GM19468 (cell line): ENCODE results near the gene CAPN11.

ENCODE experiments used
- ATAC-seq: cut with Tn5 transposase; IDR thresholded peaks from one replicate; pipeline ENCODE4 v1.9.1; 2021; ENCODE audit warnings: mild to moderate bottlenecking, moderate library complexity, moderate number of reproducible peaks; ENCODE audit not compliant: unreplicated experiment; ENCODE audit errors: extremely low read depth

The CAPN11 gene

DNA sequence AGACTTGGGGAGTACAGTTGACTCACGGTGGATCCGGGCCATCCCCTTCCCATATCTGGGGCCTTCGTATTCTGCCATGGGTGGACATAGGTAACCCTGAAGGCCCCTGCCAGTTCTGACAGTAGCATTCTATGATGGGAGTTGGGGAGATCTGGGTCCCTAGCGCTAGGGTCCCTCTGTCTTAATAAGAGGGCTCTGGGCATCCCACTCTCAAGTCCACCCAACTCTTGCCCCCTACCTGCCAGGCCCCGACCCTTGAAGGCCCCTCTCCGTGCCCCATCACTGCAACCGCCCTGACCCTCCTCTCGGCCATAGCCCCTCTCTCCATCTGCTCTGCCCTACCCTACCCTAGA, 6.5 kb upstream of the CAPN11 start:
- no peak for ATAC-seq

DNA sequence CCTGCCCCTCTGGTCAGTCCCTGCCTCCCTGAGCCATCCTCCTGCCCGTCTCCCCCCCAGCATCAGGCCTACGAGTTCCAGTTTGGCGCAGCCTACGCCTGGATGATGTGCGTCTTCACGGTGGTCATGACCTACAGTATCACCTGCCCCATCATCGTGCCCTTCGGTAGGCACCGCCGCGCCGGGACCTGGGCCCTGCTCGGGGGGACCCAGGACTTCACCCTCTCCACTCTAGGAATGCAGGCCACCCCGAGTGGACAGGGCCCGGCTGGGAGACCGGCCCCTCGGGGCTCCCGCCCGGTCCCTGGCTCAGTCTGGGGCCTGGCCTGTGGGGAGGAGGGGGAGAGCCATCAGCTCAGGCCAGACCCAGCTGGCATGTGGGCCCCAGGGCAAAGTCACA, 6.1 kb upstream of the CAPN11 start:
- ATAC-seq, result no peak

DNA sequence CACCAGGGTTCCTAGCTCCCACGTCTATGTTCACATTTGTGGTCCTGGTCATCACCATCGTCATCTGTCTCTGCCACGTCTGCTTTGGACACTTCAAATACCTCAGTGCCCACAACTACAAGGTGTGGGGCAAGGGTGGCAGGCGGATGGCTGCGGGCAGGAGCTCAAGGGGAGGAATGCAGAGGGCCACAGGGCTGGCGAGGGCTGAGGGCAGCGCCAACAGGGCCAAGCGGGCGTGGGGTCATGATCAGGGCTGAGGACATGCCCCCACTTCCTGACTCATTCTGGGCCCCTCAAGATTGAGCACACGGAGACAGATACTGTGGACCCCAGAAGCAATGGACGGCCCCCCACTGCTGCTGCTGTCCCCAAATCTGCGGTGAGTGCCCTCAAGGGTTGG, 4.6 kb upstream of the CAPN11 start:
- no peak for ATAC-seq

DNA sequence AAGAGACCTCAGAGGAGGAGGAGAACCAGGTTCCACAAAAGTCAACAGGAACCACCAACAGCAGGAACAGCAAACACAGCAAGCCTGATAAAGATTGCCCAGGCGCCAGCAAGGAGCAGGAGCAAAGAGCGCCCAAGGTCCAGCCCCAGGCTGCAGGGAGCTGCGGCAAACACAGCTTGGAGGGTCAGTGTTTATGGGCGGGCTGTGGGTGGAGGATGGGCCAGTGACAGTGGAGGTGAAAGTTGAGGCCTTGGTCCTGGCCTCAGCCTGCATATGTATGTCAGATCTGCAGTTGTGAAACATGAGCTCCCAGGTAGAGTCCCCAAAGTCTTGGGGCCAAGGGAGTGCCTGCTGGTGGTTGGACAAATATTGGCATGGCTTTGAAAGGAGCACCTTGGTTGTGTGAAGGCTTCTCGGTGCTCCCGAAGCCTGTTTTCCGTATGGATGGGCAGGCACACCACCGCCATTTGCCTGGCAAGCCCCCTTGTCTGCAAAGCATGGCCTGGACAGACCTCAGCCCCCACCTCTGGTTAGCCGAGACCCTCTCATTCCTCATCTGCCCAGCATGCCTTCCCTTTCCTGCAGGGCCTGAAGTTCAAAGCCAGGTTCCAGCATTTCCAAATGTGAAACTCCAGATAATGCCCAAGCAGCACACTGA, 2.0 kb upstream of the CAPN11 start:
- no peak for ATAC-seq

- no peak for ATAC-seq
Observed at GRCh38 chr6:44157152-44157521, 1.5 kb upstream of the CAPN11 start.

GRCh38 chr6:44161997-44162338, 3.3 kb downstream of the CAPN11 start:
- no peak for ATAC-seq

GRCh38 chr6:44162876-44163625, 4.4 kb downstream of the CAPN11 start:
- ATAC-seq, result no peak

DNA sequence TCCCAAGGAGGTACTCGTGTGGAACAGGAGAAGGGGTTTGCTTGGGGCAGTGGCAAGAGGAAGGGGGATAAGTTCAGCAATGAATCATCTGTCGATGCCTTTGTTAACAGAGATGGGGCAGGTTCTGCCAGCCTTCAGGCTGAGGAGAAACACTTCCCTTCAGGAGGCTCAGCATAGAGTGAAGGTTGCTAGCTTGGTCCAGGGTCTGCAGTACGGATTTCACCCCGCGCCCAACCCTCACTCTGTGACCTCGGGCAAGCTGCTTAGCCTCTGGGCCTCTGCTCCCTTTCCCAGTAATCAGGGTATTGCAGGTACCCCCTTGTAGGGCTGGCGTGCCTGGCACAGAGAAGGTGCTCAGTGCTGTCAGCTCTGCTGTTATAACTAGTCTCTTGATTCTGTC, 7.5 kb downstream of the CAPN11 start:
- no peak for ATAC-seq

- no peak for ATAC-seq
Observed at GRCh38 chr6:44166591-44167184, 8.1 kb downstream of the CAPN11 start.

DNA sequence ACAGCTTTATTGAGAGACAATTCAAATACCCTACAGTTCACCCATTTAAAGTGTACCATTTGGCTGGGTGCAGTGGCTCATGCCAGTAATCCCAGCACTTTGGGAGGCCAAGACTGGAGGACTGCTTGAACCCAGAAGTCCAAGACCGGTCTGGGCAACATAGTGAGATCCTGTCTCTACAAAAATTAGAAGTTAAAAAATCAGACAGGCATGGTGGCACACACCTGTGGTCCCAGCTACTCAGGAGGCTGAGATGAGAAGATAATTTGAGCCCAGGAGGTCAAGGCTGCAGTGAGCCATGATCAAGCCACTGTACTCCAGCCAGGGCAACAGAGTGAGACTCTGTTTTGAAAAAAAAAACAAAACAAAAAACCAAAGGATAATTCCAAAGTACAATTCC, 8.9 kb downstream of the CAPN11 start:
- ATAC-seq, result no peak

GRCh38 chr6:44169154-44169553, 10.5 kb downstream of the CAPN11 start:
- ATAC-seq, result no peak

GRCh38 chr6:44169886-44170570, 11.4 kb downstream of the CAPN11 start:
- no peak for ATAC-seq

DNA sequence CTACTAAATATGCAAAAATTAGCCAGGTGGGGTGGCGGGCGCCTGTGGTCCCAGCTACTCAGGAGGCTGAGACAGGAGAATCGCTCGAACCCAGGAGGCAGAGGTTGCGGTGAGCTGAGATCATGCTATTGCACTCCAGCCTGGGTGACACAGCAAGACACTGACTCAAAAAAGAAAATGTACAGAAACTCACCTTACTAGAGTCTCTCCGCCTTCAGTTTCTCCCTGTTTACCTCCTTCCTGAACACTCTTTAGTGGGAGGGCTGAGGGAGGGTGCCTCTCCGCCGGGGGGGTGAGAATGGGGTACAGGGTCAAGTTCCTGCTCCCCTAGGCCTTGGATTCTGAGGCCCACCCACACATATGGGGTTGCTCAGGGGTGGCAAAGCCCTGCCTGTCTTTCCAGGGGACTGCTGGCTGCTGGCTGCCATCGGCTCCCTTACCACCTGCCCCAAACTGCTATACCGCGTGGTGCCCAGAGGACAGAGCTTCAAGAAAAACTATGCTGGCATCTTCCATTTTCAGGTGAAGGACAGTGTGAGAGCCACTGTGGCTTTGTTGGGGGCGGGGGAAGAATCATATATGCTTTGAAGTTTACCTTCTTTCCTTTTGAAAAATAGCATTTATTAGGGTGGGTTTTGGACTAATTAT, 13.4 kb downstream of the CAPN11 start:
- no peak for ATAC-seq

GRCh38 chr6:44172731-44173500, 14.3 kb downstream of the CAPN11 start:
- ATAC-seq, result no peak

DNA sequence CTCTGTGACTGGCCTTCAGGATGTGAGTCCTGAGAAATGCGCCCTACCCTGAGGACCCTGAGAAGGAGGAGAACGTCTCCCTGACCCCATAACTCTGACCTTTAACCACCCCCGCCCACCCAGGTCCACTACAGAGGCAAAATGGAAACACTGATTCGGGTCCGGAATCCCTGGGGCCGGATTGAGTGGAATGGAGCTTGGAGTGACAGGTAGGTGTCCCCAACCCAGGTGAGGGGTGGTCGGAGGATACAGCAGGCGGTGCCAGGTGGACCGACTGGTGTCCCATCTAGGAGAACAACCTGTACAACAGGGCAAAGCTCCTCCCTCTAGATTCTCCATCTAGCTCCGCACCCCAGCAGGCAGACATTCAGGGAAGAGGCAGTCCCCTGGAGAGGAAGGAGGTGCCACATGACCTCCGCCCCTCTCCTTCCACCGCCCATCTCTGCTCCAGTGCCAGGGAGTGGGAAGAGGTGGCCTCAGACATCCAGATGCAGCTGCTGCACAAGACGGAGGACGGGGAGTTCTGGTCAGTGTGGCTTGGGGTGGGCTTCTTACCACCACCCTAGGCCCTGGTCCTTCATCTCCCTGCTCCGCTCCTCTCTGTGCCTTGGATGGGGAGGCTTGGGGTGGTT, 17.6 kb downstream of the CAPN11 start:
- no peak for ATAC-seq

DNA sequence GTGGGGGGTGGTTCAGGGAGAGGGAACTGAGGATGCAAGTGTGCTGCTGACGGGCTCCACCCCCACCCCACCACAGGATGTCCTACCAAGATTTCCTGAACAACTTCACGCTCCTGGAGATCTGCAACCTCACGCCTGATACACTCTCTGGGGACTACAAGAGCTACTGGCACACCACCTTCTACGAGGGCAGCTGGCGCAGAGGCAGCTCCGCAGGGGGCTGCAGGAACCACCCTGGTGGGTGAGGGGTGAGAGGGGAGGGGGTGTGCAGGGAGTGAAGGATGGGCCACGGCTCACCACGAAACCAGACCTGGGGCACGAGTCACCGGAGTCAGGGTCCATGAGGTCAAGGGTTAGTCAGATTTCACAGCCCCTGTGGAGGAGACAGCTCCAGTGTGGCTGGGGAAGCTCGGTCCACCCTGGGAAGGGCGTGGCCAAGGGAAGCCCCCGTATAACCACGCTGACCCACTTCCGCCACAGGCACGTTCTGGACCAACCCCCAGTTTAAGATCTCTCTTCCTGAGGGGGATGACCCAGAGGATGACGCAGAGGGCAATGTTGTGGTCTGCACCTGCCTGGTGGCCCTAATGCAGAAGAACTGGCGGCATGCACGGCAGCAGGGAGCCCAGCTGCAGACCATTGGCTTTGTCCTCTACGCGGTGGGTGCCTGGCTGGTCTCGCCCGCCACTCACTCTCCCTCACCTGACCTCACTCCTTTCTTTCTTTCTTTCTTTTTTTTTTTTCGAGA, 18.3 kb downstream of the CAPN11 start:
- ATAC-seq, result no peak

- ATAC-seq, result no peak
Observed at GRCh38 chr6:44177691-44178423, 19.2 kb downstream of the CAPN11 start.

DNA sequence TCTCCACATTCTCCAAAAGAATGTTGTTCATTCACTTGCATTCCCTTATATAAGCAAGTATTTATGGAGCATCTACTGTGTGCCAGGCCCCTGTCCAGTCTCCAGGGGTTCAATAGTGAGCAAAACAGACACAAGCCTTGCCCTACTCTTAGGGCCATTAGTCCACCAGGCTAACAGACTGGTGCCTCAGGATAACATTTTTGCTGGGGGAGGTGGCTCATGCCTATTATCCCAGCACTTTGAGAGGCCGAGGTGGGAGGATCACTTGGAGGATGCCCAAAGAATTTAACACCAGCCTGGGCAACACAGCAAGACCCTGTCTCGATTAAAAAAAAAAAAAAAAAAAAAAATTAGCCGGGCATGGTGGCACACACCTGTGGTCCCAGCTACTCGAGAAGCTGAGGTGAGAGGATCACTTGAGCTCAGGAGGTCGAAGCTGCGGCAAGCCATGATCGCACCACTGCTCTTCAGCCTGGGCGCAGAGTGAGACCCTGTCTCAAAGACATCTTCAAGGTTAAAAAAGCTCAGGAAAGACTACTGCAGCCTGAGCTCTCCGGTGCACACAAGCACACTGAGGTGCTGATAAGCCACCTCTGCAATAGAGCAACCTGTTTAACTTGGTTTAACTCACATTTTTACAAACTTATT, 19.9 kb downstream of the CAPN11 start:
- no peak for ATAC-seq
